Measurements from ENCODE around the gene IFNB1. TPM values are rescaled to one million over a fixed set of nuclear protein-coding genes. Genes with fewer than 3 reads are reported as not detected.

IFNB1 gene
- total RNA-seq, 1 experiment from 2014 or later = not detected

- Histone ChIP-seq H2BK120ac (ENCODE audit: low read depth, low read length, poor library complexity, severe bottlenecking) (no peak overlapping the region), H3K4me1 (ENCODE audit: insufficient read depth, low read length) (no peaks in the 10 kb centered on the region), H3K27me3 (ENCODE audit: insufficient read depth, low read length) (no peaks in the 10 kb centered on the region), H3K9ac (ENCODE audit: extremely low read depth, insufficient read length, low read length) (no peak overlapping the region), H3K23ac (ENCODE audit: insufficient read length, low read depth, low read length) (no peak overlapping the region), H3K79me2 (ENCODE audit: insufficient read depth, low read length) (no peaks in the 10 kb centered on the region), H2BK12ac (ENCODE audit: insufficient read length, low read depth, low read length) (no peak overlapping the region), H3K4me2 (ENCODE audit: insufficient read depth, insufficient read length, low read length) (no peak overlapping the region), H3K4ac (ENCODE audit: low read depth, low read length) (no peak overlapping the region), H3K14ac (ENCODE audit: insufficient read depth, low read length) (no peak overlapping the region), H2BK20ac (ENCODE audit: low read depth, low read length, poor library complexity, severe bottlenecking) (no peak overlapping the region), H2AFZ (ENCODE audit: low read length) (no peak overlapping the region), H2BK15ac (ENCODE audit: low read depth, low read length) (no peak overlapping the region), H3K18ac (ENCODE audit: insufficient read length, low read depth, low read length) (no peak overlapping the region), H3K56ac (ENCODE audit: insufficient read length, low read depth, low read length) (no peak overlapping the region), H3K79me1 (ENCODE audit: insufficient read depth, low read depth, low read length, poor library complexity, severe bottlenecking) (no peaks in the 10 kb centered on the region), H3T11ph (ENCODE audit: low read length) (no peak overlapping the region), H4K91ac (ENCODE audit: insufficient read length, low read depth, low read length) (no peak overlapping the region), H4K5ac (ENCODE audit: insufficient read length, low read depth, low read length) (no peak overlapping the region), H4K8ac (replicated peaks; ENCODE audit: insufficient read length, low read depth, low read length) (no peak overlapping the region), H3K23me2 (ENCODE audit: insufficient read length, low read depth, low read length, poor library complexity, severe bottlenecking) (no peaks in the 10 kb centered on the region), H4K20me1 (ENCODE audit: control insufficient read depth, insufficient read depth, insufficient read length) (no peaks in the 10 kb centered on the region), H3K27ac (ENCODE audit: insufficient read length, low read depth, low read length) (no peak overlapping the region), H2AK5ac (ENCODE audit: insufficient read length, low read length) (no peak overlapping the region), H2BK5ac (ENCODE audit: insufficient read length, low read length) (no peak overlapping the region), H3K9me3 (ENCODE audit: control insufficient read depth, low read depth, low read length) (no peaks in the 10 kb centered on the region)
- no CpG with 5 or more reads among the region's 2 CpGs for whole genome bisulfite sequencing (ENCODE audit: extremely low coverage, insufficient read length, low lambda C conversion rate)
- Mint-ChIP-seq H3K4me3 (no peak overlapping the region), H3K9me3 (no peaks in the 10 kb centered on the region), H3K27me3 (ENCODE audit: low read depth) (no peaks in the 10 kb centered on the region), H3K36me3 (ENCODE audit: insufficient read depth in 1 of 3, low read depth in 3 of 3) (no peaks in the 10 kb centered on the region), H3K4me1 (peaks cover 3 to 6% of the 10 kb centered on the region in 2 experiments), H3K27ac (no peak overlapping the region)
- DNase-seq = no peak
- TF ChIP-seq CTCF (conservative IDR thresholded peaks at IDR 0.05) = no peak
Observed at GRCh38 chr9:21060919-21061561, 16.7 kb downstream of the IFNB1 start.

All from H9 (cell line).